Subcutaneous abdominal adipose tissue (tissue), 5 donors: ENCODE data around the gene ANKK1.

Experiments used
- H3K27ac ChIP-seq: one replicate; pipeline ENCODE4 v1.7.0; 2013; ENCODE audit warnings: low read depth, mild to moderate bottlenecking, inconsistent platforms, low read length, moderate library complexity
- H3K27me3 ChIP-seq, 5 donors: one replicate each; pipeline ENCODE4 v1.7.0; 2013; ENCODE audit warnings: low read length in 5 of 5, inconsistent platforms in 1 of 5; ENCODE audit not compliant: control insufficient read depth in 5 of 5, insufficient read depth in 4 of 5
- H3K36me3 ChIP-seq, 5 donors: one replicate each; pipeline ENCODE4 v1.7.0; 2013; ENCODE audit warnings: low read length in 5 of 5; ENCODE audit not compliant: control insufficient read depth in 5 of 5, insufficient read depth in 5 of 5
- H3K4me1 ChIP-seq, 5 donors: one replicate each; pipeline ENCODE4 v1.7.0; 2013; ENCODE audit warnings: low read length in 5 of 5, mild to moderate bottlenecking in 3 of 5, moderate library complexity in 1 of 5; ENCODE audit not compliant: control insufficient read depth in 5 of 5, insufficient read depth in 5 of 5
- H3K4me3 ChIP-seq, 5 donors: one replicate each; pipeline ENCODE4 v1.7.0; 2013; ENCODE audit warnings: low read length in 5 of 5, low read depth in 1 of 5
- H3K9ac ChIP-seq, 5 donors: one replicate each; pipeline ENCODE4 v1.7.0; 2013; ENCODE audit warnings: low read length in 5 of 5, mild to moderate bottlenecking in 4 of 5, moderate library complexity in 3 of 5
- H3K9me3 ChIP-seq, 5 donors: one replicate each; pipeline ENCODE4 v1.7.0; 2013; ENCODE audit warnings: low read length in 5 of 5; ENCODE audit not compliant: control insufficient read depth in 5 of 5
- donor health status: healthy.
- donor health status: healthy.
- donor health status: healthy.
- donor health status: healthy.
- donor health status: healthy.

Gene ANKK1

GRCh38 chr11:113447621-113448315 is 60.2 kb downstream of the ANKK1 start:
- no peak overlapping the region for H3K9ac ChIP-seq
- H3K36me3 ChIP-seq: no peaks in the 10 kb centered on the region
- no peak overlapping the region for H3K27ac ChIP-seq
- no peak overlapping the region for H3K4me3 ChIP-seq
- H3K27me3 ChIP-seq: peaks cover 5 to 20% (median 14%) of the 10 kb centered on the region in 5 donors
- H3K4me1 ChIP-seq: no peaks in the 10 kb centered on the region
- no peaks in the 10 kb centered on the region for H3K9me3 ChIP-seq

GRCh38 chr11:113448316-113448677 is 60.7 kb downstream of the ANKK1 start:
- Histone ChIP-seq H3K4me3 (no peak overlapping the region), H3K27ac (no peak overlapping the region), H3K9me3 (no peaks in the 10 kb centered on the region), H3K9ac (no peak overlapping the region), H3K4me1 (no peaks in the 10 kb centered on the region), H3K27me3 (peaks cover 5 to 15% (median 14%) of the 10 kb centered on the region in 5 donors), H3K36me3 (no peaks in the 10 kb centered on the region)

DNA sequence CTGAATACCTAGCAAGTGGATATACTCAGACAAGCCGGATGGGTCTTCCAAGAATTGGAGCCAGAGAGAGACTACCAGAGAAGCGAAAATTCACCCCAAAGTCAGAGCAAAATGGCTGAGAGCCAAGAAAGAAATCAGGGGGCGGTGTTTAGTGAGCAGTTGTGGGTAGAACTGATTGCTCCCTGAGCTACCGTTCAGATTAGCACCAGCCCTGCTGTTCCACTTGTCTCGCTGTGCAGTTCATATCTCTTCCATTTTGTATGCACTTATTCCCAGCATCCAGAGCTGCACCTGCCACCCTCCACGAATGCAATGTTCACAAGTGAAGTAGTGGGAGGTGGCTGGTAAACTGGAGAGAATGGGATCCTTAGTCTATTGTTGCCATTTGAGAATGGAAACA is 62.2 kb downstream of the ANKK1 start:
- H3K4me1 ChIP-seq: no peaks in the 10 kb centered on the region
- H3K27ac ChIP-seq: no peak overlapping the region
- H3K36me3 ChIP-seq: no peaks in the 10 kb centered on the region
- H3K27me3 ChIP-seq: peaks cover 5 to 15% (median 13%) of the 10 kb centered on the region in 5 donors
- no peak overlapping the region for H3K4me3 ChIP-seq
- no peak overlapping the region for H3K9ac ChIP-seq
- no peaks in the 10 kb centered on the region for H3K9me3 ChIP-seq
